Measurements from ENCODE around the gene DPYSL5. TPM values are rescaled to one million over a fixed set of nuclear protein-coding genes. Genes with fewer than 3 reads are reported as not detected.

The DPYSL5 gene
- total and polyA plus RNA-seq, 2 experiments from 2014 or later = 0.21 to 0.63 TPM

DNA sequence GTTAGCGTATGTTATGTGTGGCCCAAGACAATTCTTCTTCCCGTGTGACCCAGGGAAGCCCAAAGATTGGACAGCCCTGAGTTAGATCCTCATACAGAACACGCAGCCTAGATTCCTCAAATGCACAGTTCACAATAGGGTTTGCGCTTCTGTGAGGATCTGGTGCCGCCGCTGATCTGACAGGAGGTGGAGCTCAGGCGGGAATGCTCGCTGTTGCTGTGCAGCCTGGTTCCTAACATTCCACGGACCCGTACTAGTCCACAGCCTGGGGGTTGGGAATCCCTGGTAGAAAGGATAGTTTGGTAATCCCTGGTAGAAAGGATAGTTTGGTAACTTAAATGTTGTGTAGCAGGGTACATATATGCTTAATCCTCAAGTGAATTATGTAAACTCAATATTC, 149.5 kb downstream of the DPYSL5 start:
- Histone ChIP-seq H3K36me3 (replicated peaks; ENCODE audit: insufficient read depth, low read depth) (no peaks in the 10 kb centered on the region), H3K4me1 (ENCODE audit: insufficient read depth) (no peaks in the 10 kb centered on the region), H3K79me2 (no peaks in the 10 kb centered on the region), H3K27ac (no peak overlapping the region), H3K9me3 (ENCODE audit: low read depth) (no peaks in the 10 kb centered on the region), H3K4me2 (no peak overlapping the region), H3K9me2 (replicated peaks; ENCODE audit: insufficient read depth) (no peaks in the 10 kb centered on the region), H4K20me1 (ENCODE audit: insufficient read depth, poor library complexity, severe bottlenecking) (no peaks in the 10 kb centered on the region), H2AFZ (no peak overlapping the region), H3K27me3 (no peaks in the 10 kb centered on the region), H3K4me3 (no peak overlapping the region)
- DNase-seq (ENCODE audit: low spot score) = no peak
- 62% methylated on average over 10 of the region's 10 CpGs for WGBS (ENCODE audit: low lambda C conversion rate, missing lambda C conversion rate)
- TF ChIP-seq, protein P1, sequence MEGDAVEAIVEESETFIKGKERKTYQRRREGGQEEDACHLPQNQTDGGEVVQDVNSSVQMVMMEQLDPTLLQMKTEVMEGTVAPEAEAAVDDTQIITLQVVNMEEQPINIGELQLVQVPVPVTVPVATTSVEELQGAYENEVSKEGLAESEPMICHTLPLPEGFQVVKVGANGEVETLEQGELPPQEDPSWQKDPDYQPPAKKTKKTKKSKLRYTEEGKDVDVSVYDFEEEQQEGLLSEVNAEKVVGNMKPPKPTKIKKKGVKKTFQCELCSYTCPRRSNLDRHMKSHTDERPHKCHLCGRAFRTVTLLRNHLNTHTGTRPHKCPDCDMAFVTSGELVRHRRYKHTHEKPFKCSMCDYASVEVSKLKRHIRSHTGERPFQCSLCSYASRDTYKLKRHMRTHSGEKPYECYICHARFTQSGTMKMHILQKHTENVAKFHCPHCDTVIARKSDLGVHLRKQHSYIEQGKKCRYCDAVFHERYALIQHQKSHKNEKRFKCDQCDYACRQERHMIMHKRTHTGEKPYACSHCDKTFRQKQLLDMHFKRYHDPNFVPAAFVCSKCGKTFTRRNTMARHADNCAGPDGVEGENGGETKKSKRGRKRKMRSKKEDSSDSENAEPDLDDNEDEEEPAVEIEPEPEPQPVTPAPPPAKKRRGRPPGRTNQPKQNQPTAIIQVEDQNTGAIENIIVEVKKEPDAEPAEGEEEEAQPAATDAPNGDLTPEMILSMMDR (IDR thresholded peaks at IDR 0.05; ENCODE audit: poor library complexity) = no peak
- TF ChIP-seq EZH2 (IDR thresholded peaks at IDR 0.05; ENCODE audit: borderline replicate concordance) = no peak
- TF ChIP-seq EZH2phosphoT487 (IDR thresholded peaks at IDR 0.05; ENCODE audit: low read depth, severe bottlenecking, unreplicated experiment) = no peak

DNA sequence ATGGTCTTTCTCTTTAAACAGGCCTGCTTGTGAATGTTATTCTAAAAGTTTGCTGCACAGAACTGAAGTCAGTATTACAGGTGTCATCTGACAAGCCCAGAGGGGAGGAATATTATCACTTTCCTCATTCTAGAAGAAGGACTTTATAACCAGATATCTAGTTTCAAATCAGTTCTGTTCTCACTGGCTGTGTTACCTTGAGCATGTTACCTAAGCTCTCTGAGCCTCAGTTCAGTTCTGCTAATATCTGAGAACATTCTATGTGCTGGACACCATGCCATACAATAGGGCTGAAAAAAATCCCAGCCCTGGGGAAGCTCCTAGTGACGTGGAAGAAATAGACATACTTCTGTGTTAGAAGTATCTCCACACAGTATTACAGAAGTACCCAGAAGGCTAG, 150.4 kb downstream of the DPYSL5 start:
- WGBS (ENCODE audit: low lambda C conversion rate, missing lambda C conversion rate) = 64% methylated on average over 1 of the region's 1 CpG
- no peak overlapping the region for H3K4me3 ChIP-seq
- TF ChIP-seq, protein P1 (IDR thresholded peaks at IDR 0.05; ENCODE audit: poor library complexity) = no peak
- no peak for TF ChIP-seq EZH2phosphoT487 (IDR thresholded peaks at IDR 0.05; ENCODE audit: low read depth, severe bottlenecking, unreplicated experiment)
- no peak for TF ChIP-seq EZH2 (IDR thresholded peaks at IDR 0.05; ENCODE audit: borderline replicate concordance)
- no peak overlapping the region for H2AFZ ChIP-seq
- no peaks in the 10 kb centered on the region for H4K20me1 ChIP-seq (ENCODE audit: insufficient read depth, poor library complexity, severe bottlenecking)
- no peaks in the 10 kb centered on the region for H3K9me3 ChIP-seq (ENCODE audit: low read depth)
- H3K79me2 ChIP-seq = no peaks in the 10 kb centered on the region
- no peaks in the 10 kb centered on the region for H3K36me3 ChIP-seq (replicated peaks; ENCODE audit: insufficient read depth, low read depth)
- no peak overlapping the region for H3K4me2 ChIP-seq
- H3K4me1 ChIP-seq (ENCODE audit: insufficient read depth) = no peaks in the 10 kb centered on the region
- H3K27ac ChIP-seq = no peak overlapping the region
- H3K27me3 ChIP-seq = no peaks in the 10 kb centered on the region
- no peaks in the 10 kb centered on the region for H3K9me2 ChIP-seq (replicated peaks; ENCODE audit: insufficient read depth)
- DNase-seq (ENCODE audit: low spot score) = no peak

Other genes starting within 250 kb of the DPYSL5 start
- not detected in 2 replicates for gene CIB4, start 206.8 kb upstream of the DPYSL5 start, total RNA-seq
- 0.29 TPM in 1 of 2 replicates, not detected in the other for gene CIB4, start 206.8 kb upstream of the DPYSL5 start, polyA plus RNA-seq
- gene KCNK3, start 155.4 kb upstream of the DPYSL5 start, total RNA-seq = 9.4 and 10.5 TPM in 2 replicates
- gene KCNK3, start 155.4 kb upstream of the DPYSL5 start, polyA plus RNA-seq = 8.2 and 9.0 TPM in 2 replicates
- gene SLC35F6, start 83.8 kb upstream of the DPYSL5 start, total RNA-seq = 30.2 and 40.7 TPM in 2 replicates
- gene SLC35F6, start 83.8 kb upstream of the DPYSL5 start, polyA plus RNA-seq = 16.6 and 18.3 TPM in 2 replicates
- 1.7 and 3.1 TPM in 2 replicates for gene CENPA, start 62.1 kb upstream of the DPYSL5 start, total RNA-seq
- 5.5 and 5.6 TPM in 2 replicates for gene CENPA, start 62.1 kb upstream of the DPYSL5 start, polyA plus RNA-seq
- 8.0 and 8.6 TPM in 2 replicates for gene MAPRE3, start 122.5 kb downstream of the DPYSL5 start, total RNA-seq
- 23.6 and 29.2 TPM in 2 replicates for gene MAPRE3, start 122.5 kb downstream of the DPYSL5 start, polyA plus RNA-seq
- gene TMEM214, start 184.8 kb downstream of the DPYSL5 start, total RNA-seq = 40.2 and 50.4 TPM in 2 replicates
- gene TMEM214, start 184.8 kb downstream of the DPYSL5 start, polyA plus RNA-seq = 75.9 and 100 TPM in 2 replicates
- gene AGBL5, start 203.5 kb downstream of the DPYSL5 start, total RNA-seq = 12.9 and 13.8 TPM in 2 replicates
- 20.2 and 24.9 TPM in 2 replicates for gene AGBL5, start 203.5 kb downstream of the DPYSL5 start, polyA plus RNA-seq
- gene OST4, start 223.5 kb downstream of the DPYSL5 start, total RNA-seq = 364 and 380 TPM in 2 replicates
- 839 and 872 TPM in 2 replicates for gene OST4, start 223.5 kb downstream of the DPYSL5 start, polyA plus RNA-seq
- gene EMILIN1, start 230.5 kb downstream of the DPYSL5 start, total RNA-seq = 59.6 and 80.8 TPM in 2 replicates
- 109 and 128 TPM in 2 replicates for gene EMILIN1, start 230.5 kb downstream of the DPYSL5 start, polyA plus RNA-seq
- 26.1 and 28.7 TPM in 2 replicates for gene KHK, start 238.6 kb downstream of the DPYSL5 start, total RNA-seq
- 57.7 and 73.1 TPM in 2 replicates for gene KHK, start 238.6 kb downstream of the DPYSL5 start, polyA plus RNA-seq